COR-L47 (cell line): Measurements from ENCODE around the gene TMEM255B.

Experiments
- DNase-seq: peaks from one replicate; lab custom pipeline; 2025; lab: John Stamatoyannopoulos, UW

TMEM255B gene

DNA sequence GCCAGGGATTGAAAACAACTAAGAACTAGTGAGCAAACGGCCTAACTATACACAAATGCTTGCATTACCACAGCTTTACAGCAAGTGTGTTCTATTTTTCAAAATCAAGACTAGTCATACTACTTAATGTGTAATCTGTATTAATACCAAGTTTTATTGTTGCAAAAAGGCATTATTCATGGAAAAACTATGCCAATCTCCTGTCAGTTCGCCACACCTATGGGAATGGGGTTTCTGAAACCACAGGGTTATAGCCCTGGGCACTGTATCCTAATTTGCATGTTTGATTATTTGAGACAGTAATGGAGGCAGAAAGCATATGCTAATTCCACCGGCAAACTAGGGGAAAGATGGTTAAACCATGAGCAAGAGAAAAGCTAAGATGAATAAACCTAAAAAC is 90.5 kb downstream of the TMEM255B start:
- no peak for DNase-seq

DNA sequence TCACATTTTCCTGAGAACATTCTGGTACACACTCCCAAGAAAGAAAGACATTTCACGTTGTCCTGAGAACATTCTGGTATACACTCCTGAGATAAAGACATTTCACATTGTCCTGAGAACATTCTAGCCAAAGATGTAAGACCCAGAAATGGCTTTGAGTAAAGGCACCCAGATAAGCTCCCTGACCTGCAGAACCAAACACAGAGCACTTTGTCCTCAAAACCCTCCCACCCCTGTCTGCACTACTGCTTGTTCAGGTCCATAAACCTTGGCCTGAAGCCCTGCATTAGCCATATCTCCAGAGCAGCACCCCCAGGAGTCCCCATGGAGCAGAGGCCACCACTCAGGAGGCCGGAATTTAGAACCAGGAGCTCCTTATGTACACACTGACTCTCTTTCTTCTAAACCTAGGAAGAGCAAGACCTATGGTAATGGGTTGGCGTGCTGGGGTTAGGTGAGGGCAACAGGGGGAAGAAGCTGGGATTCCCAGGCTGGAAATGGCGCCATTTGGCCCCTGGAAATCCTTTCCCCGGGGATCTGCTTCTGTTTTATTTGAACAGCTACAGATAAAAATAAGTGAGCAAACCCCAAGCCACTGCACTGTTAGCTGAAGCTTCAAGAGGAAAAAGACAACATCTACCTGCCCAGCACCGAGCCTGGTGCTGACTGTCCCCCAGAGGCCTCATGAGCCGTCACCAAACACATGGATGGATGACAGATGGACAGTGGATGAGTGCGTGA is 91.1 kb downstream of the TMEM255B start:
- DNase-seq = no peak

DNA sequence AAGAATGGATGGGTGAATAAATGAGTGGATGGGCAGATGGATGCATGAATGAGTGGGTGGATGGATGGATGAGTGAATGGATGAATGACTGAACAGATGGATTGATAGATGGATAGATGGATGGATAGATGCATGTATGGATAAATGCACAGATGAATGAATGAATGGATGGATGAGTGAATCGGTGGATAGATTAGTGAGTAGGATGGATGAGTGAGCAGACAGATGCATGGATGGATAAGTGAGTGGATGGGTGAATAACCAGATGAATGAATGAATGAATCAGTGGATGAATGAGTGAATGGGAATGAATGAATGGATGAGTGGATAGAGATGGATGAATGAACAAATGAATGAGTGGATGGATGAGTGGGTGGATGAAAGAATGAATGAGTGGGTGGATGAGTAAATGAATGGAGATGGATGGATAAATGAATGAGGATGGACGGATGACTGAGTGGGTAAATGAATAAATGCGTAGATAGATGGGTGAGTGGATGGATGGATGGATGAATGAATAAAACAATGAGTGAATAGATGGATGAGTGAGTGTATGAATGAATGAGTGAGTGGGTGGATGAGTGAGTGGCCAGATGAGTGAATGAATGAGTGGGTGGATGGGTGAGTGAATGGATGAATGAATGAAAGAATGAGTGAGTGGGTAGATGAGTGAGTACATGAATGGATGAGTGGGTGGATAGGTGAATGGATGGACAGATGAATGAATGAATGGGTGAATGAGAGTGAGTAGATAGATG is 91.9 kb downstream of the TMEM255B start:
- no peak for DNase-seq

DNA sequence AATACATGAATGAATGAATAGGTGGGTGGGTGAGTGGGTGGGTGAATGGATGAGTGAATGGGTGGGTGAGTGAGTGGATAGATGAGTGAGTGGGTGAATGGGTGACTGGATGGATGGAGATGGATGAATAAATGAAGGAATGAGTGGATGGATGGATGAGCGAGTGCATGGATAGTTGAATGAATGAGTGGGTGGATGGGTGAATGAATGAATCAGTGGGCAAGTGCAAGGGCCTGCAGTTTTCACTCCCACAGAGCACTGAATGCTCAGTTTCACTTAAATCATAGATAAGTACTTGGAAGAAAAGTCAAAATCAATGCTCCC is 92.4 kb downstream of the TMEM255B start:
- DNase-seq = no peak

DNA sequence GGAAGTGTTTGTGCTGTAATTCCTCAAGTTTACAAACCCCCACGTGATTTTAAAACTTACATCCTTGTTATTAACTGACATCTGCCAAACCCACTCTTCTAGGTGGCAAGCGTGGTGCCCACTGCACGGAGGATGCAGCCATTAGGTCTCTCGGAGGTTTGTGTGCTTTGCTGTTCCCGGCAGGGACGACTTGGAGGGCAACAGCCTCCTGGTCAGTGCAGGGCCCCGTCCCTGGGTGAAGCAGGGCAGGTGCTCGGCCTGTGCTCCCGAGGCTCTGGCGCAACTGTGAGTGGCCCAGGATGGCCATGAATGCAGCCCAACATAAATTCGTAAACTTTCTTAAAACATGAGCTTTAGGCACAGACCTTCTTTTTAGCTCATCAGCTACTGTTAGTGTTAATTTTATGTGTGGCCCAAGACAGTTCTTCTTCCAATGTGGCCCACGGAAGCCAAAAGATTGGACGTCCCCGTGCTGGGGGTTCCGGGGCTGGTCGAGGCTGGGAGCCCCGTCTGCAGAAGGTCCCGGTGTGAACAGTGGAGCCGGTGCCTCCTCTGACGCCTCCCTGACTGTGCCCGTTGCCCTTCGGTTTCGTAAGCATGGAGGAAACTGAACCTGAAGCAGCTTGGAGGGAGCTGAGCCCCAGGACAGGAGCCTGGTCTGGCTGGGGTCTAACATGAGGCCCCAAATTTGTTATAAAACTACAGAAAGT is 93.0 kb downstream of the TMEM255B start:
- no peak for DNase-seq

DNA sequence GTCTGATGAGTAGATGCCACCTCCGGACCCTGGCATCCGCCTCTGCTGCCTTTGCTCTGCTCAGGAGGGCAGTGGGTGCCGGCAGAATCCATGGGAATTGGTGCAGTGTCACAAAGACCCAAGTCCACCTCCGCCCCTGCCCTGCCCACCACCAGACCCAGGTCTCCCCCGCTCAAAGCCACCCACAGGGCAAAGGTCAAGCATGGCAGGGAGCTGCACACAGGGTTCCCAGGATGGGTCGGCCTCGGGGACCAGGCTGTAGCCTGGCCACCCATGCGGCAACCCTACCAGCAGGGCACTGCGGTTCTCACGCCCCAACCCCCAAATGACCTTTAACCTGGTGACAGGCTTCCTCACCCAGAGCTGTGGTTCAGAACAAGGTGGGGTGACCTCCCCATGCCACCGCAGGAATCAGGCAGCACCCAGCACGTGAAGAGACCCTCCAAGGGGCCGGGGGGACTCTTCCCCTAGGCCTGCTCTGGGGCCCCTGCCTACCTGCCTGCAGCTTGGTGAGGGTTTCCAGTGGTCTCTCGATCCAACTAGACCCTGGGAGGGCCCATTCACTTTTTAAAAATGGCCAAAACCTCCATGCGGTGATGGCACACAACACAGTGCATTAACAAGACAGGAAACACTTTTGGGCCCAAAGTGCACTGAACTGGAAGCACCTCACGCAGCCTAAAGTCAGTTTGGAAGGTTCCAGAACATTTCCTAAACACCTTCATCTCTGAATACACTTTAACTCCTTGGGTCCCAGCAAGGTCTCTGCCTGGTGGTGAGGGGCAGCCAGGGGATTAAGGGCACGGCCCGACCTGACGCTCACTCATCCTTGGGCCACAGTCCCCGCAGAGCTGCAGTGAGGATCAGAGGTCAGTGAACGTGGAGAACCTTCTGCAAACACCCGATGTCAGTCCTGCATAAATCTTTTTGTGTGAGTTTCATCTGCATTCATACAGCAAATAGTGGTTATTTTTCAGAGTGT is 93.8 kb downstream of the TMEM255B start:
- DNase-seq = no peak

DNA sequence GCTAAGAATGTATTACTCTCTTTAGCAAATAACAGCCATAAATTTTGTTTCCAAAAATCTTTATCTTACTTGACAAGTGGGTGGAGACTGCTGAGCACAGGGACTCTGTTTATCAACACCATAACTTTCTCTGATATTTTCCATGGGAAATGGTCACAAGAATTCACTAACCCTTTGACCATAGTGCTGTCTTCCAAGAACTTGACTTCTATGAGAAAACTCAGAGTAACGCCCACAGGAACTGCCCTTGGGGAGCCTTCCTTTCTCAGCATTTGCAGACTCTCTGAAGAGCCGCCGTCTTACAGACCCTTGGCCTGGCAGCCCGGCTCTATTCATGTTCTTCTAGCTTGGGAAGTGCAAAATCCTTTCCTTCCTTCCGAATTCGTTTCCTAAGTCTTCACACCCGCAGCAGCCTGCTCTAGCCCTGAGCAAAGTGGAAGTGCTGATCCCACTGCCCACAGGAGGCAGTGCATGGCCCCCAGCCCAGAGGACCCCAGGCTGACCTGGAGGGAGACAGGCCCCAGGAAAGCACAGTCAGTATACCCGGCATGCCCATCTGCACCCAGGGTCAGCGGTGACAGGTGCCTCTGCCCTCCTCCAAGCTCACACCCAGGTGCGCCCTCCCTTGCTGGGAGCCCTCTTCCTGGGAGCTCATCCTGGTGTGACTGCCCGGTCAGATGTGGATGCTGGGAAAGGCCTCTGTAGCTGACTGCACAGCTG is 94.7 kb downstream of the TMEM255B start:
- DNase-seq = no peak

DNA sequence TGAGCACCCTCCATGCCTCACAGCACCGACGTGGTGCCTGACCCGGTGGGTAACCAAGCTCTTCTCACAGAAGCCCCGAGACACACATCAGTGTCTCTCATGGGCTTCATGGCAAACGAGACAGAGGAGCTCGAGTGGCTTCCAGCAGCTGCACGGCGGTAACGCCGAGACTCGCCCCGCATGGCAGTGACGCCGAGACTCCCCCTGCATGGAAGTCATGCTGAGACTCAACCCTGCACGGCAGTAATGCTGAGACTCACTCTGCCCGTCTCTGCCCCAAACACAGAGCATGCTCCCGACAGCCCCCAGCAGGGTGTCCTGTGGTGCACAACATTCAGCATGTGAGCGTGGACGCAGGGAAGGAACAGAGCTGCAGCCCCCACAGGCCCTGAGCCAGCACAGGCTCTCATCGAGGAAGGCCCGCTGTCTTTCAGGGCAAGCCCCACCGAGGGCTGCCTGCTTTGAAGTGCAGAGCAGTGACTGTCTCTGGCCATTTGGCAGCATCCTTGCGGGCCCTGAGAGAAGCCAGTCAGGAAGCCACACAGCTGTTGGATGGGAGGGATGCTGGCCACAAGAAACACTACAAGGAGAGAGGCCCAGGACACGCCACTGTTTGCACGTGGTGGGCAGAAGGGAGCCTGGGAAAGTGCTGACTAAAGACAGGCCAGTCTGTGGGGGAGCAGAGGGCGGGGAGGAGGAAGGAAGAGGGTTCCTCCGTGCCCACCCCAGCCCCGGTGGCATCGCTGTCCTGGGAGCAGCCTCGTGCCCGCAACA is 95.4 kb downstream of the TMEM255B start:
- no peak for DNase-seq

DNA sequence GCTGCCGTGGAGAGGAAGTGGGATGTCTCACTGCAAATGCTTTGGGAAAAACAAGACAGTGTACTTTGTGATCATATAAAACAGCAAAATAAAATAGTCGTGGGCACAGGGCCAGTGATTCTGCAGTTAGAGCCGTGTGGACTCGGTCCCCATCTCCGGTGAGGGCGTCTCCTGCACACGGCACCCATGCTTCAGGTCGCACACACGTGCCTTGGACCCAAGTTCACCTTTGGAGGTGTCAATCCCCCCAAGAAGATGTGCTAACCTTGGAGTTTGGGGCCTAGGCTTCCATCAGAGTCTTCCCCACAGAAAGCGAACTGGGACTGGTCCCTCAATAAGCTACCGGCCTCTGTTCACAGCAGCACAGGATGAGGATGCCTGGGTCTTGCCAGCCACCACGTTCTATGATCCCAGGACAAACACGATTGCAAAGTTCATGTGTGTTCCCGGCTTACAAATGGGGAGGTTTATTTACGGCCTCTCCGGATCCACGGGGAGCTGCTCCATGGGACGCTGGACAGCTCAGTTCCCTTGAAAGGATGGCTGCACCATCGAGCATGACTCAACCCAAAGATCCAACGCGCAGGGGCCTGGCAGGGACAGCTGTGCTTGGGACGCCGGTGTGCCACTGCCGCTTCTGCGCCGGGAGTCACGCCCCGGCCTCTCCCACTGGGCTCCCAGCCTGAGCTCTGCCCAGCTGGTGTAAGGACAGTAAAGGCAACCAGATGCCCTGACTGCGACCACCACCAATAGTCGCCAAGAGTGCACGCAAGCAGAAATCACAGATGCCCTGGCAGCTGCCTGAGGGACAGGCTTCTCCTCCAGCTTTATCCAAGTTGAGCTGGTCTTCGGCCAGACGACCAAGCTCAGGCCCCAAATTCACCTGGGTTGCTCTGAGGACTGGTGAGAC is 96.2 kb downstream of the TMEM255B start:
- no peak for DNase-seq

DNA sequence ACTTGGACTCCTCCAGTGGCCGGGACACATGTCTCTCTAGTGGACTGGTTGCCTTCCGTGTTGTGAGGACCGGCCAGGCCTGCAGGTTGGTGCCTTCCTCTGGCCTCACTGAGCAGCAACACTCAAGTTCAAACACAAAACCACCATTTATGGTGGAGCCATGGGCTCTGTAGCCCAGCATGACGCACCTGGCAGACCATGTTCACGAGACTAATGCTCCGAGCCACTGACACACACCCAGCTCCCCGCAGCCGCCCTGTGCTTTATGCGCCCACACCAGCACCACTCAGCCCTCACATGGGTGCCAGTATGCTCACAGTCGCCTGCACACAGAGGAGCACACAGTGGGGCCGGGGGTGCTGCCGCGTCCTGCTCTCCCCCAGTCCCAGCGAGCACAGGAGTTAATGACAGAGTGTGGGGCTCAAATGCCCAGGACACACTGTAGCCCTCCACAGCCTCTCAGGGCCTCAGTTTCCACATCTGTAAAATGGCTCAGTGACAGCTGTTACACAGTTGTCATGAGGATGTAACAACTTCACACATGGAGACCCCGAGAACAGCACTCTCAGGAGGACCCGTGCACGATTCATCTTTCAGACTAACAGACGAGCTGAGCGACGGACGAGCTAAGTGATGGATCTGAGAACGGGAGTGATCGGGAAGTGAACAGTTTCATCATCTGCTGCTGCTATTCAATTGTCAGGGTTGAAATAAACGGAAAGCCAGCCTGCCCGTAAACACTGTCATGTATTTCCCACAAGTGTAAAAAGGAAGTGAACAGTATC is 97.1 kb downstream of the TMEM255B start:
- no peak for DNase-seq

DNA sequence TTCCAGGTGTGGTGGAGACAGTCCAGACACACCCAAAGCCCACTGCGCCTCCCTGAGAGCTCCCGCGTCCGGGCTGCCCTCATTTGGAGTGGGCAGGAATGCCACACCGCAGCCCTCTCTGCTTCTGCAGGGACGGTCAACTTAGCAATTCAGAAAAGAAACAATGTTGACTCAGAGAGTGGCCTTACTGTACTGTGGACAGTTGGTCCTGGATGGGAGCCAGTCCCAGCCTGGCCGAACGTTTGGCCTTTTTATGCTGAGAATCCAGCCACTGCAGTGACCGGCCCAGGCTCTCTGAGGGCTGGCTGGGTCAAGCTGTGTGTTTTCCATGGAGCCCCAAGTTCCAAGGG is 97.7 kb downstream of the TMEM255B start:
- no peak for DNase-seq

DNA sequence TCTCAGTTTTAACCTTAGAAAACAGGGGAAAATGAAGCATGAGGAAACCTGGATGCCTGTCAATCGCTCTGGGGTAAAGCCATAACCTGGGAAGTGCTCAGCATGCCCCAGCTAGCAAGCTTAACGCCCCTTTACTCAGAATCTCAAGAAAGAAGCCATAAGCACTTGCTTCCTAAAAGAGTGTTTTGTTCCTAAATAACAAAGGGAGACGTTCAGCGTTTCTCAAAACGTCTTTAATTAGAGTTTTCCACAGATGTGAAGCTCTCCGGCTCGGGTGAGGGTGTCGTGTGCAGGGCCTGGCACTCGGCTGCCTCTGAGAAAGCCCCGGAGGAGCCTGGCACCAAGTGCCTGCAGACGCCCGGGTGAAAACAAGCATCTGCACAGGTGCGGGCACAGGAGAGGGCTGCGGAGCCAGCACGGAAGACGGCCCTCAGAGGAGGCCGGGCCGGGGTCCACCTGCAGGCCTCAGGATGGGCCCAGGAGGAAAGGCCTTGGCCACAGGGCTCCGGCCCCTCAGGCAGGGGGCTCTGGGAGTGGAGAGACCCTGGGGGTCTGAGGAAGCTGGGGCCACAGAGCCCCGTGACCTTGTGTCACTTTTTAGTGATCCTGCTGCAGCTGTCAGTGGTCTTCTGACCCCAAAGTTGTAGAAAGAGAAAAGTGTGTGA is 98.6 kb downstream of the TMEM255B start:
- DNase-seq = no peak

DNA sequence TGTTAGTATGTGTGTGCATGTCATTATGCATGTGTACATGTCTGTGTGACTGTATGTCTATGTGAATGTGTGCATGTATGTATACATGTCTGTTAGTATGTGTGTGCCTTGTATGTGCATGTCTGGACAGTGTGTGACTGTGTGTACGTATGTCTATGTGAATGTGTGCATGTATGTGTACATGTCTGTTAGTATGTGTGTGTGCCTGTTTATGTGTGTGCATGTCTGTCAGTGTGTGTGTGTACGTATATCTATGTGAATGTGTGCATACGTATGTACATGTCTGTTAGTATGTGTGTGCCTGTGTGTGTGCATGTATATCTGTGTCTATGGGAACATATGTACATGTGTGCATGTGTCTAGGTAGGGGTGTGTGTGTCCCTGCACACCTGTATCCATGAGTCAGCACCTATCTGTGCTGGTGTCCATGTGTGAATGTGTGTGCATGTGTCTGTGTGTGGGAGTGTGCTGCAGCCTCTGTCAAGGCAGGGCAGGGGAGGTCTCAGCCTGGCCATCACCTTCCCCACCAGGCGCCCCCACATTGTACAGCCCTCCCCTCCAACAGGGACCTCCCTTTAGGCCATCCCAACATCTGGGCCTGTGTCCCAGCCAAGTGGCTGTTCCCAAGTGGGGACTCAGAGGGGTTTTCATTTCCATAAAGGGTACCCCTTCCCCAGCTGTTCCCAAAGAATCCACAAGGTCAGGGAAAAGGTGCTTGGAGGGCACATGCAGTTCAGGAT is 100.5 kb downstream of the TMEM255B start:
- no peak for DNase-seq

DNA sequence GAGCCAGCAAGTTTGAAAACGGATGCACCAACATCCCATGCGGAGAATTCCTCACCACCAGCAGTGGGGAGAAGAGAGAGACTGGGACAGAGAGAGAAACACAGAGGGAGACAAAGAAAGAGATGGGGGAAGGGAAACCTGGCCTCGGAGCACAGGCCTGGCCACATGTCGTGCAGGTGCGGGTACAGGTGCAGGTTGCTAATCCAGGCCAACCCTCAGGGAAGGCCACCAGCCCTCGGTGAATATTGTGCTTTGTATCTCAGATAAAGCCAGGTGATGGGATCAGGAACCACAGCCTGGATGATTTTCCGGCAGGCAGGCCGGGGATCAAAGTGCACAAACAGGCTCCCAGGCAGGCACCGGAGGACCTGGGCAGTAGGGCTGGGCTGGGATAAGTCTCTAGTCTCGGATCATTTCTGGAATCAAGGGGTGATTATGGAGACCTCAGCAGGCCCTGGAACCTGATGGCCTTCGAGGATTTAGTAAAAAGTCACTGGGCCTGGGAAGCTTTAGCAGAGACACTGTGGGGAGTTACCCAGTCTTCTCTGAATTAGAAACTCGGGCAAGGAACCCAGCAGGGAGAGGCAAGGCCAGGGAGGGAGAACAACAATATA is 101.1 kb downstream of the TMEM255B start:
- no peak for DNase-seq

DNA sequence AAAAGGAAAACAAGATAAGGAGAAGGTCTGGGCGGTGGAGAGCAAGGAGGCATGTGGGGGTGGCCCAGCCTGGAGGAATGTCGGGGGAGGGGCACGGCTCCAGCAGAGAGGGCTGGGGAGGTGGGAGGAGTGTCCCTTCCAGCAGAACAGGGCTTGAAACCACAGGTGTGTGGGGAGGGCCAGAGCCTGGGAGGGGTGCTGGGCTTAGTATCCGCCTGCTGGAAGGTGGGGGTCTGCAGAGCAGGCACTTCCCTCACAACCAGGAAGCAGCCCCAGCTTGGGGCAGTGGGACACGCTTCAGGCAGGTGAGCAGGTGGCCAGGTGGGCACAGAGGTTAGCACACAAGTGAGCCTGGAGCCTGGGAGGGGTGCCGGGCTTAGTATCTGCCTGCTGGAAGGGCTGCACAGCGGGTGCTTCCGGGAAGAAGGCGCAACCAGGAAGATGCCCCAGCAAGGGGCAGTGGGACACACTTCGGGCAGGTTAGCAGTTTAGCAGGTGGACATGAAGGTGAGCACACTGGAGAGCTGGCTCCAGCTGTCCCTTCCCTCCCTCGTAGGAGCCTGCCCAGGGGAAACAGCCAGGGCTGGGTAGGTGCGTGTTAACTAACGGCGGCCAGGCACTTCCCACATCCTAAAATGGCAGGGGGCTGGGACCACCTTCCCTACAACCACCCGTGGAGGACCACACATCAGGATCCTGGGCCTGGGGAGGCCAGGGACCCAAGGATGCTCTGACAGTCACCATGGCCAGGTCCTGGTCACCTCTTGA is 101.8 kb downstream of the TMEM255B start:
- DNase-seq = peak; percentile 50

DNA sequence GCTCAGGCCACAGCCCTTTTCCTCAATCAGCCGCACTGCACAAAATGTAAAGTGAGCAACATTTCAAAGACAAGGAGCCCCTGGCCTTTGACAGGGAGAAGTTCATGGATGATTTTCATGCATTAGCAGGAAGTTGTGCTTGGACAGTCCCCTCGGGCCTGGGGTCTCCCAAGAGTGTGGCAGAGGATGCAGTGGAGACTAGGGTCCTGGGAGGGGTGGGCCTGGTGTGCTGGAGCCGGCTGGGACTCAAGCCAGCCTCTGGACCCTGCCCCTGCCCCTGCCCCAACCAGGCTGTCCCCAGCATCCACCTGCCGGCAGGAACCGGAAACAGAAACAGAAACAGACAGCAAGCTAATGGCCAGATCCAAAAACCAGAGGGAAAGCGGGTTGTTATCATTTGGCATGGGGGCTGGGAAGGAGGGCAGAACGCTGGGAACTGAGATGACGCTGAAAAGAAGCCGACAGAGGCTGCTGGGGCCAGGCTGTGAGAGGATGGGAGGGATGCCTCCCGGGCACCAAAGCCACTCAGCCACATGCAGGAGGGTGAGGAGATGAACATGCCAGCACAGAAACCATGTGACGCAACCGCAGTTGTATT is 102.5 kb downstream of the TMEM255B start:
- DNase-seq = no peak
